HG03135 (cell line): ENCODE results near the gene EIF4ENIF1.
A peak's percentile ranks its signal among the peaks of the same experiment; 100 is the strongest.
"Not testable (repeated sequence)": the region's sequence is repeated elsewhere in the genome, so short reads cannot be mapped to it uniquely, and the experiment has no call there.

Source experiments
- ATAC-seq: cut with Tn5 transposase; IDR thresholded peaks from one replicate; pipeline ENCODE4 v1.9.1; 2021; ENCODE audit warnings: mild to moderate bottlenecking, moderate library complexity; ENCODE audit not compliant: unreplicated experiment

The EIF4ENIF1 gene

GRCh38 chr22:31489632-31490495 is at the start of gene EIF4ENIF1:
Gene EIF4ENIF1, minus strand, starts transcription at chr22:31489842. Its CDS starts 1,124 bp downstream, at chr22:31488718.
- peak; percentile 41 for ATAC-seq

- ATAC-seq = no peak
Observed at GRCh38 chr22:31538815-31539214, 49.2 kb upstream of the EIF4ENIF1 start.

GRCh38 chr22:31537019-31537535 is 47.4 kb upstream of the EIF4ENIF1 start:
- no peak for ATAC-seq

GRCh38 chr22:31533374-31533773 is 43.7 kb upstream of the EIF4ENIF1 start:
- ATAC-seq = no peak

- ATAC-seq = no peak
Observed at GRCh38 chr22:31532060-31532459, 42.4 kb upstream of the EIF4ENIF1 start.

- no peak for ATAC-seq
Observed at GRCh38 chr22:31530823-31531195, 41.2 kb upstream of the EIF4ENIF1 start.

- ATAC-seq = no peak
Observed at GRCh38 chr22:31526270-31526669, 36.6 kb upstream of the EIF4ENIF1 start.

- not testable (repeated sequence) for ATAC-seq
Observed at GRCh38 chr22:31524132-31524531, 34.5 kb upstream of the EIF4ENIF1 start.

- ATAC-seq = no peak
Observed at GRCh38 chr22:31520051-31520450, 30.4 kb upstream of the EIF4ENIF1 start.

- ATAC-seq = no peak
Observed at GRCh38 chr22:31509061-31509762, 19.6 kb upstream of the EIF4ENIF1 start.

- no peak for ATAC-seq
Observed at GRCh38 chr22:31508536-31508935, 18.9 kb upstream of the EIF4ENIF1 start.

- ATAC-seq = not testable (repeated sequence)
Observed at GRCh38 chr22:31507517-31507916, 17.9 kb upstream of the EIF4ENIF1 start.

- ATAC-seq = no peak
Observed at GRCh38 chr22:31504282-31504681, 14.6 kb upstream of the EIF4ENIF1 start.

- ATAC-seq = no peak
Observed at GRCh38 chr22:31503211-31503964, 13.7 kb upstream of the EIF4ENIF1 start.

GRCh38 chr22:31501738-31502137 is 12.1 kb upstream of the EIF4ENIF1 start:
- ATAC-seq = no peak

GRCh38 chr22:31497148-31497938 is 7.7 kb upstream of the EIF4ENIF1 start:
- ATAC-seq = no peak

GRCh38 chr22:31496735-31497146 is 7.1 kb upstream of the EIF4ENIF1 start:
- ATAC-seq = peak; percentile 24

GRCh38 chr22:31496007-31496734 is 6.5 kb upstream of the EIF4ENIF1 start, which contains the start of gene SFI1:
Gene SFI1, plus strand, starts transcription at chr22:31496536. Its CDS starts 11,749 bp downstream, at chr22:31508285.
- peak; percentile 74 for ATAC-seq

GRCh38 chr22:31495343-31495742 is 5.7 kb upstream of the EIF4ENIF1 start:
- no peak for ATAC-seq
